Activated gamma-delta T cell (primary cell): Measurements from ENCODE around the gene OTULINL.

Source experiments
- DNase-seq: peaks from one replicate; lab custom pipeline; 2025; lab: John Stamatoyannopoulos, UW

OTULINL gene

GRCh38 chr5:14577079-14577725, 4.4 kb upstream of the OTULINL start:
- no peak for DNase-seq

GRCh38 chr5:14577971-14578370, 3.6 kb upstream of the OTULINL start:
- no peak for DNase-seq

DNA sequence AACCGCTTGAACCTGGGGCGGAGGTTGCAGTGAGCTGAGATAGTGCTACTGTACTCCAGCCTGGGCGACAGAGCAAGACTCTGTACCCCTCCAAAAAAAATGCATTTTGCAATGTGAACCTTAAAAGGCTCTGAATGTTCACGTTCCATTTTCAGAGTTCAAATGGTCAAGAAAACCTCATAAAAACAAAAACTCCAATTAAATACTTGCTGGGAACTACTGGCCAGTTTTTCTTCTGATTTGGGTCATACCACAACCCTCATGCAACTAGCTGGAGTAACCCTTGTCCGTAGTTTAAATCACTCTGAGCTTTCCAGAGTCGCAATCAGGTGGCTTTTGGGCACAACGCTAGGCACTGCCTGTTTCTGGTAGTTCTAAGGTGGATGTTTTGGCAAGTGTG, 2.3 kb upstream of the OTULINL start:
- no peak for DNase-seq

- DNase-seq: no peak
Measured at GRCh38 chr5:14579731-14580397, 1.7 kb upstream of the OTULINL start.

- DNase-seq: no peak
Measured at GRCh38 chr5:14580398-14581034, 1.1 kb upstream of the OTULINL start.

- DNase-seq: peak; percentile 71
Measured at GRCh38 chr5:14581891-14582796, 552 bp downstream of the OTULINL start.

GRCh38 chr5:14582797-14583137, 1.2 kb downstream of the OTULINL start:
- peak; percentile 9 for DNase-seq

GRCh38 chr5:14584848-14585247, 3.3 kb downstream of the OTULINL start:
- DNase-seq: no peak

GRCh38 chr5:14587150-14587549, 5.6 kb downstream of the OTULINL start:
- DNase-seq: no peak

GRCh38 chr5:14588145-14588544, 6.6 kb downstream of the OTULINL start:
- DNase-seq: no peak

GRCh38 chr5:14588758-14589543, 7.4 kb downstream of the OTULINL start:
- no peak for DNase-seq

DNA sequence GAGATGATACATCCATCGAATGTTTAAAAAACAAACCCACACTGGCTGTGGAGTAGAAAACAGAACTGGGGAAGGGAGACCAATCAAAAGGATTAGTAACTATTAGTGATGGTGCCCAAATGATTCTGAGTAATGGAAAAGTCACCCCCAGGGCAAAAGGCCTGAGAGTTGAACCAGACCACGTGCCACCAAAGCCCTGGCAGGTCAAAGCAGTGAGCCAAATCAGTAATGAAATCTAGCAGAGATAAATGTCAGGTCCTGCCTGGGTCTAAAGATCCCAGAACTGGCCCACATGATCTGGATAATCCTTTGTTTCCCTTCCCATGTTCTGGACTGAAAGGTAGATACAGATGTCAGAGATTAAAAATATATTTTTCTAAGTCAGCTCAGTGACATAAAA, 9.4 kb downstream of the OTULINL start:
- DNase-seq: no peak

GRCh38 chr5:14591548-14591947, 10.0 kb downstream of the OTULINL start:
- no peak for DNase-seq

DNA sequence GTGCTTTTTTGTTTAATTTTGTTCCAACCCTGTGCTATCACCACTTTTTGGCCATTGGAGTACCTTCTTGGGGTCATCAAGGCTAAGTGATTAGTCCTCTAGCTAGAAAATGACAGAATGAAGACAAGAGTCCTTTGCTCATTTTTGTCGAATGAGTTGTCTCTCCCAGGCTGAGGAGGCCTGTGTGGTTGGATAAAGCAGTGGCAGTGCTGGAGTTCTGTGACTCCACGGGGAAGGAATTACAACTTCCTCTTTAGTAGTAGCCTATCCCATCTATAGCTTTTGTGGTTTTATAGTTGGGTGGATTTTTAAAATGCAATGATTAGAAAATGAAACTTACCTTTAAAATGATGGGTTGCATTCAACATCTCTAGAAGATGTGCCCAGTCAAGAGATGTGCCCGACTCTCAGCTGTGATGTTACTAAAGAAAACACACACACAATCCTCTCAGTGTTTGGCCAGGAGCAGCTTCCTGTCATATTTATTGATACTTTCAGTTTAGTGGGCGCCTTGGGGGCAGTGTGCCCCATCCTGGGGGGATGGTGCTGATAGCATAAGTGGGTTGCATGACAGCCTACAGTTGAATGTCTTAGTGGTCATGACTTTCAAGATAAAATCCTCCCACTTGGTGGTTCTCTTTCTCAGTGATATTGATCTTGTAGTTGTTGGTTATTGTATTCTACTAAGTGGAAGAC, 11.9 kb downstream of the OTULINL start:
- no peak for DNase-seq

DNA sequence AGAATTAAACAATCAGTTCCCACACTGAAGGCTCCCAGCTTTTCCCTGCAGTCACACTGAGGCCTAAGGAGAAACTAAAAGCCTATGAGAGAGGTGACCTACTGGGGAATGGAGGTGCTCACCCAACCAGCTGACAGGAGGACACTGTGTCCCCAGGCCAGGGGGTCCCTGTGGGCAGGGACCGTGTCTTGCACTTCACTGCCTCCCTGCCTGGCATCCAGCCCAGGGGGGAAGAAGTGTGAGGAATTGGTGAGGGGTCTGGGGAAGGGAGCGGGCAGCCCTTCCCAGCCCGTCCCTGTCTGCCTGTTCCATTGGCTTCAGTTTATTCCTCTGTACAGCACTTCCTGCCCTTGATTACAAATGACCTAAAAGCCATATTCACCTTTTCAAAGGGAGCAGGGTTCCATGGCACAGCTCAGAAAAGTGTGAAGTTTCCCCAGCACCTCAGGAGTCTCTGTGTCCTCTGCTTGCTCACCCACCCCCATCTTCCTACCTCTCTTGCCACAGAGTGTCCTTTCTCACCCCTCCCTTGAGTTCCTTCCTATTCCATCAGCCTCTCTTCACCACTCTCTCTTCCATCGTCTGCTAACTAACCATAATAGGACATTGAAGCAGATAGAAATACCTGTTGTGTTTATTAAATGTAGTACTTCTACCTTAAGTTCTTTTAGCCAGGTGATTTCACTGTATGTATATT, 12.9 kb downstream of the OTULINL start:
- no peak for DNase-seq

DNA sequence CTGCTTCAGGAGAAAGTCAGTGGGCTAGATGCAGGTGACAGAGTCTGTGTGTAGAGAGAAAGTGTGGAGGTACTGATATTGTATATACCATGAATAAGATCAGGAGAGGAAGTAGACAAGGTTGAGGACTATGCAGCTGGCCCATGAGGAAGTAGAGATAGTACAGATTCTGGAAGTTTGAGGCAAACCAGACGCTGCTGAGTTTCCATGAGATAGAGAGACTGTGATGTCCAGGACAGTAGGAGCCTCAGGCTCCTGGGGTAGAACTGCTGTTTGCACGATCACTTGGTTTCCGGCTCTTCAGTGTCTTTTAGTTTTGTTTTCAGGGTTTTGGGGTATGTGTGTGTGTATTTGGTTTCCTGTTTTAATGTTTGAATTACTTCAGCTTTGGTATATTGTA, 13.6 kb downstream of the OTULINL start:
- no peak for DNase-seq

GRCh38 chr5:14595891-14596290, 14.3 kb downstream of the OTULINL start:
- no peak for DNase-seq

DNA sequence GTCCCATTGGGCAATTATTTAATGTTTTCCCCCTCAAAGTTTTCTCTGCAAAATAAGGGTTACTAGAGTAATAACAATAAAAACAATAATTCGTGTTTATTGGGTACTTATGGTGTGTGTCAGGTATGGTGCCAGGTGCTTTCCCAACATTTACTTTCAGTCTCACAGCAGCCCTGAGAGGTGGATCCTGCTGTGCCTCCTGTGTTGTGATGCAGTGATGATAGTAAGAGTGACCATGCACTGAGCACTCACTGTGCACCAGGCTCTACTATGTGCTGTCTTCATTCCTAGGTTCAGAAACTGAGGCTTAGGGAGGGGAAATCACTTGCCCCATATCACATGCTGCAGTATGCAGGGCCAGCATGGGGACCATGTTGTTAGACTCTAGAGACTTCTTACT, 15.5 kb downstream of the OTULINL start:
- no peak for DNase-seq

GRCh38 chr5:14598225-14598624, 16.6 kb downstream of the OTULINL start:
- DNase-seq: no peak

DNA sequence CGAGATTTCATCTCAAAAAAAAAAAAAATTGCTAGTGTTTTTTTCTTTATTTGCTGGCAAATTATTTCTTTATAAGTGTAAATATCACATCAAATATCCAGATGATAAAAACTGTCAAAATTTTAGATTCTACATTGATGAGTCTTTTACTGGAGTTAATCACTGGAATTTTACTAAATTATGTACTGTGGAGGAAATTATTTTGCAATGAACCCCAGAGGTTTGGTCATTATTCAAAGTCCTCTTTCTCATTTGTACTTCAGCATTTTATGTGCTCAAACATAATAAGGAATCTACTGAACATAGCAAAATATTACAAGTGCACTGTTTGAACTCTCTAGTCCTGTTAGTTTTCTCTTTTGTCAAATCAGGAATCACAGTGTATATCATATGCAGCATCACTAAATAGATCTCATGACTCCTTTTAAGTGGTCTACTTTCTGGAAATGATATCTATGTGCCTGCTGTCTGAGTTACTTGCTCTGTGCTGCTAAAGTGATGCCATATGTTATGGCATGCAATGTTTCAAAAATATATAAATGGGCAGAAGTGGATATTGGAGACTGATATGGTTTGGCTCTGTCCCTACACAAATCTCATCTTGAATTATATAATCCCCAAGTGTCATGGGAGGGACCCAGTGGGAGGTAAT, 18.0 kb downstream of the OTULINL start:
- DNase-seq: no peak
